CD4-positive, alpha-beta T cell (primary cell): ENCODE measurements around the gene IL4R. TPM values are rescaled to one million over a fixed set of nuclear protein-coding genes. Genes with fewer than 3 reads are reported as not detected.

Experiments
- ATAC-seq: fragments of 200-7000 bp; cut with Tn5 transposase; one replicate; pipeline ENCODE4 v1.10.0; 2022; ENCODE audit warnings: mild to moderate bottlenecking; ENCODE audit not compliant: poor library complexity
- CTCF ChIA-PET: fragments of 350-600 bp; sonication (Branson Sonifier 250); formaldehyde crosslinking; loops from one replicate; lab custom pipeline; 2021; ENCODE audit warnings: antibody characterized with exemption, inconsistent platforms; lab: Charles Lee
- POLR2A ChIA-PET: fragments of 350-600 bp; sonication (Branson Sonifier 250); formaldehyde crosslinking; loops from one replicate; lab custom pipeline; 2021; ENCODE audit warnings: antibody characterized with exemption, inconsistent platforms; lab: Charles Lee
- DNase-seq, 14 experiments: peaks; one replicate each; pipeline ENCODE4 v3.0.0-alpha.2; 2013 to 2020; ENCODE audit warnings: mixed read lengths in 2 of 14
- H3K27ac ChIP-seq, 2 donors: one replicate each; pipeline versions ENCODE4 v1.5.1 to v1.7.0; 2013; ENCODE audit warnings: low read length in 2 of 2, low read depth in 1 of 2, mild to moderate bottlenecking in 1 of 2
- H3K27me3 ChIP-seq, 2 experiments: 1 replicate in 1 of 2; 2 replicates in 1 of 2; pipeline versions ENCODE4 v1.6.1 to v1.7.0; 2013; ENCODE audit warnings: low read length in 2 of 2, control low read depth in 1 of 2, mild to moderate bottlenecking in 1 of 2, moderate library complexity in 1 of 2; ENCODE audit not compliant: insufficient read depth in 2 of 2, control insufficient read depth in 1 of 2
- H3K36me3 ChIP-seq: one replicate; pipeline ENCODE4 v1.6.1; 2013; ENCODE audit warnings: low read length, control low read depth; ENCODE audit not compliant: insufficient read depth
- H3K4me1 ChIP-seq: one replicate; pipeline ENCODE4 v1.6.1; 2013; ENCODE audit warnings: low read length, control low read depth; ENCODE audit not compliant: insufficient read depth
- H3K4me3 ChIP-seq: one replicate; pipeline ENCODE4 v1.5.1; 2013; ENCODE audit warnings: mild to moderate bottlenecking, low read length, moderate library complexity
- H3K9me3 ChIP-seq, 2 experiments: 1 replicate in 1 of 2; 2 replicates in 1 of 2; pipeline versions ENCODE4 v1.6.1 to v1.7.0; 2013; ENCODE audit warnings: low read length in 2 of 2, mild to moderate bottlenecking in 2 of 2, control low read depth in 1 of 2, moderate library complexity in 1 of 2; ENCODE audit not compliant: control insufficient read depth in 1 of 2, insufficient read depth in 1 of 2
- H3K27ac Mint-ChIP-seq: one replicate; pipeline ENCODE4 v1.8.0; 2020; ENCODE audit warnings: mixed read lengths
- H3K27me3 Mint-ChIP-seq: one replicate; pipeline ENCODE4 v1.8.0; 2021; ENCODE audit warnings: mixed read lengths
- H3K36me3 Mint-ChIP-seq: one replicate; pipeline ENCODE4 v1.8.0; 2021; ENCODE audit warnings: low read depth, mixed read lengths
- H3K4me1 Mint-ChIP-seq: one replicate; pipeline ENCODE4 v1.8.0; 2021; ENCODE audit warnings: low read depth, mixed read lengths
- H3K4me3 Mint-ChIP-seq: one replicate; pipeline ENCODE4 v1.8.0; 2020; ENCODE audit warnings: mild to moderate bottlenecking, mixed read lengths
- H3K9me3 Mint-ChIP-seq: one replicate; pipeline ENCODE4 v1.8.0; 2020; ENCODE audit warnings: mixed read lengths
- intact Hi-C, 2 experiments: fragments of 100-400 bp; cut with DNase I in 1 of 2; cut with micrococcal nuclease in 1 of 2; formaldehyde crosslinking; loops; one replicate each; pipeline versions ENCODE4 v1.15.1 to v1.9.0; 2023 to 2025; cut with DNase I, micrococcal nuclease
- total RNA-seq, 174 experiments: library from RNA in 2 of 174; stranded (reverse) in 2 of 174; gene quantifications; one replicate each; pipeline ENCODE4 v1.2.3 and lab custom pipeline; 2021 to 2026
- TF ChIP-seq, protein P1 (sequence below): fragments of 200-600 bp; IDR thresholded peaks from one replicate; pipeline ENCODE4 v1.8.0; 2022; ENCODE audit warnings: antibody characterized with exemption, mild to moderate bottlenecking

The IL4R gene
- total RNA-seq, 2 experiments from 2014 or later = 145 to 147 TPM

DNA sequence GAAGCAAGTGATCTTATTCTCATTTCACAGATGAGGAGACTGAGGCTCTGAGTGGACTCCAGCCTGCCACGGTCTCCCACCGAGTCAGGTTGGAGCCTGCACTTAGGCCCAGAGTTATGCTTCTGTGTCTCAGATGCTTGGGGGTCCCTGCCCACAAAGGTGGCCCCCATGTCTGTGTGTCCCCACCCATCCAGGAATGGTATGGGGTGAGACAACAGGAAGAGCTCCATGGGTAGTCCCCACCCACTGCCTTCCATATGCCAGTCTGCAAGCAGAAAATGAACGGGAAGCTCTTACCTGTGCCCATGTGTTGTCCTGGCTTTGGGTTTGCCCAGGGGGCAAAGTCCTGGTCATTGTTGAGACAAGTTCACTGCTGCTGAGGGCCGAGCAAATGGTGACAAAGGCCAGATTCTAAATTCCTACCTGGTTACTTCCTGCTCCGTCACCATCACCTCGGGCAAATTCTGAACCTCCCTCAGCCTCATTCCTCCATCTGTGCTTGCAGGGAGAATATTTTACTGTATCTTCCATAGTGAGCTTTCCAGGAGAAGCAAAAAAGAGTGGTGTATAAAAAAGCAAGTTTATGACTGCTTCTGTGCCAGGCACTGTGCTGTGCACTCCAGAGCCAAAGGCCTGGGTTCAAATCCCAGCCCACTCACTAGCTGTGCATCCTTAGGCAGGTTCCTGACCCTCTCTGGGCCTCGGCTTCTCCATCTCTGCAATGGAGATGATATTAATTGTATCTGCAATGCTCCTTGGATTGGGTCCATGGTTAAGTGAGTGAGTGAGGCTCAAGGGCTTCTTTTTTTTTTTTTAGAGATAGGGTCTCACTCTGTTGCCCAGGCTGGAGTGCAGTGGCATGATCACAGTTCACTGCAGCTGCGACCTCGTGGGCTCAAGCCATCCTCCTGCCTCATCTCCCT, 9.3 kb downstream of the IL4R start:
- Mint-ChIP-seq H3K27ac (peak overlapping the region; percentile 86), H3K36me3 (peaks cover 57% of the 10 kb centered on the region), H3K4me3 (no peak overlapping the region), H3K4me1 (peaks cover 93% of the 10 kb centered on the region), H3K9me3 (no peaks in the 10 kb centered on the region), H3K27me3 (no peaks in the 10 kb centered on the region)
- ChIA-PET CTCF (interaction anchor here (8.5 kb wide), 1 partner anchor 89 kb away, joined by 75 read pairs; no protein-coding TSS in a partner anchor), POLR2A (no interaction called here)
- no peak overlapping the region for H3K4me3 ChIP-seq
- H3K36me3 ChIP-seq = peaks cover 12% of the 10 kb centered on the region
- no peaks in the 10 kb centered on the region for H3K27me3 ChIP-seq
- DNase-seq (no peak), ATAC-seq (no peak)
- TF ChIP-seq, protein P1, sequence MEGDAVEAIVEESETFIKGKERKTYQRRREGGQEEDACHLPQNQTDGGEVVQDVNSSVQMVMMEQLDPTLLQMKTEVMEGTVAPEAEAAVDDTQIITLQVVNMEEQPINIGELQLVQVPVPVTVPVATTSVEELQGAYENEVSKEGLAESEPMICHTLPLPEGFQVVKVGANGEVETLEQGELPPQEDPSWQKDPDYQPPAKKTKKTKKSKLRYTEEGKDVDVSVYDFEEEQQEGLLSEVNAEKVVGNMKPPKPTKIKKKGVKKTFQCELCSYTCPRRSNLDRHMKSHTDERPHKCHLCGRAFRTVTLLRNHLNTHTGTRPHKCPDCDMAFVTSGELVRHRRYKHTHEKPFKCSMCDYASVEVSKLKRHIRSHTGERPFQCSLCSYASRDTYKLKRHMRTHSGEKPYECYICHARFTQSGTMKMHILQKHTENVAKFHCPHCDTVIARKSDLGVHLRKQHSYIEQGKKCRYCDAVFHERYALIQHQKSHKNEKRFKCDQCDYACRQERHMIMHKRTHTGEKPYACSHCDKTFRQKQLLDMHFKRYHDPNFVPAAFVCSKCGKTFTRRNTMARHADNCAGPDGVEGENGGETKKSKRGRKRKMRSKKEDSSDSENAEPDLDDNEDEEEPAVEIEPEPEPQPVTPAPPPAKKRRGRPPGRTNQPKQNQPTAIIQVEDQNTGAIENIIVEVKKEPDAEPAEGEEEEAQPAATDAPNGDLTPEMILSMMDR = no peak
- no peaks in the 10 kb centered on the region for H3K9me3 ChIP-seq
- peaks cover 93% of the 10 kb centered on the region for H3K4me1 ChIP-seq
- intact Hi-C loops = loop anchor here in 1 of 2 experiments (5.0 kb wide), 1 partner anchor 34 kb away; no protein-coding TSS in a partner anchor
- peak overlapping the region in 1 of 2 donors; percentile 18 for H3K27ac ChIP-seq

GRCh38 chr16:27323781-27324561, 10.2 kb downstream of the IL4R start:
- DNase-seq (no peak), ATAC-seq (no peak)
- TF ChIP-seq, protein P1 = no peak
- peak overlapping the region; percentile 86 for H3K27ac Mint-ChIP-seq
- H3K4me1 Mint-ChIP-seq = peaks cover 93% of the 10 kb centered on the region
- no peaks in the 10 kb centered on the region for H3K27me3 ChIP-seq
- H3K36me3 Mint-ChIP-seq = peaks cover 54% of the 10 kb centered on the region
- H3K27me3 Mint-ChIP-seq = no peaks in the 10 kb centered on the region
- ChIA-PET CTCF (no interaction called here), POLR2A (no interaction called here)
- H3K4me1 ChIP-seq = peaks cover 92% of the 10 kb centered on the region
- H3K4me3 Mint-ChIP-seq = peak overlapping the region; percentile 43
- H3K4me3 ChIP-seq = no peak overlapping the region
- intact Hi-C loops = loop anchor here in 1 of 2 experiments (5.0 kb wide), 1 partner anchor 33 kb away; no protein-coding TSS in a partner anchor
- no peaks in the 10 kb centered on the region for H3K9me3 ChIP-seq
- peaks cover 12% of the 10 kb centered on the region for H3K36me3 ChIP-seq
- no peaks in the 10 kb centered on the region for H3K9me3 Mint-ChIP-seq
- no peak overlapping the region for H3K27ac ChIP-seq

DNA sequence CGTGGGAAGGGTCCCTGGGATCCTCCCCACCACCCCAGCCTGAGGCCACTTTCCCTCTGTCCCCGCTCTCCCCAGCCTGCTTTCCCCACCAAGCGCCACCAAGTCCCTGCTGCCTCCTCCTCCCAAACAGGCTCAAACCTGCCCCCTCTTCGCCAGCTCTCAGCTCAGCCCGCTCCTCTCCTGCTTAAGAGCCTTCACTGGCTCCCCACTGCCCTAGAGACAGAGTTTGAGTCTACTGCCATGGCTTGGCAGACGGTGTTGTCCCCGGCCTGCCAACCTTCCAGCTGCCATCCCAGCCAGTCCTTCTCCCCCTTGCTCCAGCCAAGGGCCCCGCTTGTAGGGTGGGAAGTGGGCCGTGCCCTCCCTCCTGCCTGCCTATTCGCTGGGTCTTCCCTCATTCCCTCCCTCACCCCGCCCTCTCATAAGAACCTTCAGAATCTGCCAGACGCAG, 11.1 kb downstream of the IL4R start:
- intact Hi-C loops = loop anchor here in 1 of 2 experiments (5.0 kb wide), 1 partner anchor 32 kb away; no protein-coding TSS in a partner anchor
- H3K9me3 Mint-ChIP-seq = no peaks in the 10 kb centered on the region
- H3K4me1 Mint-ChIP-seq = peaks cover 93% of the 10 kb centered on the region
- peaks cover 55% of the 10 kb centered on the region for H3K36me3 Mint-ChIP-seq
- POLR2A ChIA-PET = no interaction called here
- H3K9me3 ChIP-seq = no peaks in the 10 kb centered on the region
- CTCF ChIA-PET = no interaction called here
- H3K27ac Mint-ChIP-seq = peak overlapping the region; percentile 86
- H3K36me3 ChIP-seq = peaks cover 12% of the 10 kb centered on the region
- DNase-seq (no peak), ATAC-seq (no peak)
- H3K4me1 ChIP-seq = peaks cover 92% of the 10 kb centered on the region
- H3K27me3 ChIP-seq = no peaks in the 10 kb centered on the region
- TF ChIP-seq, protein P1 = no peak
- peak overlapping the region; percentile 43 for H3K4me3 Mint-ChIP-seq
- no peaks in the 10 kb centered on the region for H3K27me3 Mint-ChIP-seq
- H3K27ac ChIP-seq = no peak overlapping the region
- no peak overlapping the region for H3K4me3 ChIP-seq
